ENCODE data around the gene CLIC1. TPM values are rescaled to one million over a fixed set of nuclear protein-coding genes. Genes with fewer than 3 reads are reported as not detected.
A peak's percentile ranks its signal among the peaks of the same experiment; 100 is the strongest.

Gene CLIC1
- total RNA-seq (ENCODE audit: low replicate concordance): 174 and 576 TPM in 2 replicates

GRCh38 chr6:31736021-31736767 is at the start of gene CLIC1:
CLIC1 (minus strand) TSS chr6:31736530; CDS start chr6:31736300, 230 bp downstream.
- peak within 1 kb of the TSS; percentile 97 for H3K4me3 ChIP-seq (ENCODE audit: low read depth, low read length)
- TF ChIP-seq, protein P1, sequence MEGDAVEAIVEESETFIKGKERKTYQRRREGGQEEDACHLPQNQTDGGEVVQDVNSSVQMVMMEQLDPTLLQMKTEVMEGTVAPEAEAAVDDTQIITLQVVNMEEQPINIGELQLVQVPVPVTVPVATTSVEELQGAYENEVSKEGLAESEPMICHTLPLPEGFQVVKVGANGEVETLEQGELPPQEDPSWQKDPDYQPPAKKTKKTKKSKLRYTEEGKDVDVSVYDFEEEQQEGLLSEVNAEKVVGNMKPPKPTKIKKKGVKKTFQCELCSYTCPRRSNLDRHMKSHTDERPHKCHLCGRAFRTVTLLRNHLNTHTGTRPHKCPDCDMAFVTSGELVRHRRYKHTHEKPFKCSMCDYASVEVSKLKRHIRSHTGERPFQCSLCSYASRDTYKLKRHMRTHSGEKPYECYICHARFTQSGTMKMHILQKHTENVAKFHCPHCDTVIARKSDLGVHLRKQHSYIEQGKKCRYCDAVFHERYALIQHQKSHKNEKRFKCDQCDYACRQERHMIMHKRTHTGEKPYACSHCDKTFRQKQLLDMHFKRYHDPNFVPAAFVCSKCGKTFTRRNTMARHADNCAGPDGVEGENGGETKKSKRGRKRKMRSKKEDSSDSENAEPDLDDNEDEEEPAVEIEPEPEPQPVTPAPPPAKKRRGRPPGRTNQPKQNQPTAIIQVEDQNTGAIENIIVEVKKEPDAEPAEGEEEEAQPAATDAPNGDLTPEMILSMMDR (IDR thresholded peaks at IDR 0.05; ENCODE audit: insufficient read depth, low read length): no peak
- DNase-seq (ENCODE audit: low read depth): peak; percentile 69

DNA sequence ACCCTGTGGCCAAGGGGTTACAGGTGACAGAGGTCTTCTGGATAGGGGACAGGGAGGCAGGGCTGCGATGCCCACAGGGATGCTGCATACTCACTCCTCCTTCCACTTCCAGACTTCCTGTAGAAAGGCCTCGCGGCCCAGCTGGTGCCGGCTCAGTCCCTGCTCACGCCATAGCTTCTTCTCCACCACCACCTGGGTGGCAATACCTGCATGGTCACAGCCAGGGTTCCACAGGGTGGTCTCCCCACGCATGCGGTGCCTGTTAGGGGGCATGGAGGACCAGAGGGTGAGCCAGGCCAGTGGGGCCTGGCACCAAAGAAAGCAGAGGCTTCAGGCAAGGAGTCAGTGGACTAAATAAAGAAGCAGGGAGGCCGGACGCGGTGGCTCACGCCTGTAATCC is 49.1 kb upstream of the CLIC1 start:
- H3K4me3 ChIP-seq (ENCODE audit: low read depth, low read length): no peak overlapping the region
- DNase-seq (ENCODE audit: low read depth): no peak
- TF ChIP-seq, protein P1 (IDR thresholded peaks at IDR 0.05; ENCODE audit: insufficient read depth, low read length): no peak

- no peak overlapping the region for H3K4me3 ChIP-seq (ENCODE audit: low read depth, low read length)
- TF ChIP-seq, protein P1 (IDR thresholded peaks at IDR 0.05; ENCODE audit: insufficient read depth, low read length): no peak
- DNase-seq (ENCODE audit: low read depth): no peak
Measured at GRCh38 chr6:31784098-31784925, 48.0 kb upstream of the CLIC1 start.

DNA sequence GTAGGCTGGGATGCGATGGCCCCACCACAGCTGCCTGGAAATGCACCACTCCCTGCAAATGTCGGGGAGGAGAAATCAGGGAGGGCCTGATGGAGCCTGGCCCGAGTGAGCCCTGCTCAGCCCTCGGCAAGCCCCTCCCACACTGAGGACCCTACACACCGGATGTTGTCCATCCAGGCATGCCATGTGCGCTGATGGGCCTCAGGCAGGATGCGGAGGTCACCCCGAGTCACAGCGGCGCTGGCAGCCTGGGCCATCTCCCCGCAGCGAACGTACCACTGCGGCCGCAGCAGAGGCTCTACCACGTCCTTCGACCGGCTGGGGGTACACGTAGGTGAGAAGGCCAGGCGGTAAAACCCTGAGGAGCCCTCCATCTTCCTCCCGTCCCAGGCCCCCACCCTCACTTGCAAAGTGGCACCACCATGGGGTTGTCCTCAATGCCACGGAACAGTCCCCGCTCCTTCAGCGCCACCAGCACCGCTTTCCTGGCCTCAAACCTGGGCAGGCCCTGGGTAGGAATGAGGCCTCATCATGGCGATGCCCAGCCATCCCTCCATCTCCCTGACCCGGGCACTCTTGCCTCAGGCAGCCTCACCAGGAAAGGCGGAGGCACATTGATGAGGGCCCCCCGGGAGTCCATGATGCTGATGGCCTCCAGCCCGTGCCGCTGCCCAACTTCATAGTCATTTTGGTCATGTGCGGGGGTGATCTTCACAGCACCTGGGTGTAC is 46.0 kb upstream of the CLIC1 start:
- no peak for DNase-seq (ENCODE audit: low read depth)
- TF ChIP-seq, protein P1 (IDR thresholded peaks at IDR 0.05; ENCODE audit: insufficient read depth, low read length): no peak

GRCh38 chr6:31781244-31782125 is 45.2 kb upstream of the CLIC1 start:
- no peak for DNase-seq (ENCODE audit: low read depth)
- no peak overlapping the region for H3K4me3 ChIP-seq (ENCODE audit: low read depth, low read length)
- TF ChIP-seq, protein P1 (IDR thresholded peaks at IDR 0.05; ENCODE audit: insufficient read depth, low read length): no peak

More for the DNA sequence above, 46.0 kb upstream of the CLIC1 start:
- H3K4me3 ChIP-seq (ENCODE audit: low read depth, low read length): no peak overlapping the region
